ENCODE data around the gene MVB12B.

Gene MVB12B

DNA sequence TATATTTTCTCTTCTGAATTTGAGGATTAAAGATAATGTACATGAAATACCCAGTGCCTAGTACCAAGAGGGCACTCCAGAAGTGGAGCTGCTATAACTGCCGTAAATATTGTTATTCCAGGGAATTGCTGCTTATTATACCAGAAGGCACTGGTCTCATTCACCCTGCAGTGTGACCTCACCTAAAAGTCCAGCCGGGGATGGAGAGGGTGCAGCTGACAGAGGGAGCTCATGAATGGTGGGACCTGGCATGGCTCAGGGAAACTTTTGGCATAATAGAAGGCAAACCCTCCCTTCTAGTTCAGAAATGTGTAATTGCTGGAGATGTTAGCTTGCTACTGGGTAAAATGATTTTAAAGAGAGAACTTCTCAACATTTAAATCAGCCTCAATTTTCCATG, 108.5 kb downstream of the MVB12B start:
- DNase-seq: no peak

- no peak for DNase-seq
Measured at GRCh38 chr9:126435626-126436025, 109.0 kb downstream of the MVB12B start.

GRCh38 chr9:126436545-126437267, 110.1 kb downstream of the MVB12B start:
- no peak for DNase-seq

DNA sequence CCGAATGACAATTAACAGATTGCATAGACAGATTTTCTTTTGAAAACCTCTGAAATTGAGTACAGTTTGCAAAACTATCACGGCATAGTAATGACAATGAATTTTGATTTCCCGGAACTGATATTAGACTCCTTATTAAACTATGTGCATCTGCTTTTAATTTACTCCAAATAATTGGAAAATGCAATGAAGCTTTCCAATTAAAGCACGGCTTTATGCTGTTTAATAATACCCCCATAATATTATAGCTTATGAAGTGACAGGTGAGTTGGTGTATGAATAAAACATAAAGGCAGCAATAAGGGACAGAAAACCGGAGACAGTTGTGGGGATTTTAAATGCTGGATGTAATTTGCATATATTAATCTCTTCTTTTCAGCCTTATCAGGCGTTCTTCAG, 110.6 kb downstream of the MVB12B start:
- no peak for DNase-seq

DNA sequence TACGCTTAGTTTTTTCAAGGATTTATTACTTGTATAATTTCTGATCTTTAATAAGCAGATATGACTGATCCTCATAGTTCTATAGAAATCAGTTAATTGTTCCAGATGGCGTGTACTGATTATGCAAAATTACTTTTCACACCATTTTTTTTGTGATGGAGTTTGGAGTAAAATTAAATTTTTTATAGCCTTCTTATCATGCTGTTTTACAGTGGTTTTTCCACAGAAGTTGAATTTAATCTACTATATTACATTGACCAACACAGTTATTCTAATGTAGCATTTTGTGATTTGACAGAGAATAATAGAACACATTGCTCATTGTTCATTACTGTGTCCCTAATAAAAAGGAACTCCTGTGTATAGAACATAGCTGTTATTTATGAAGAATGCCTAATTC, 111.1 kb downstream of the MVB12B start:
- no peak for DNase-seq

DNA sequence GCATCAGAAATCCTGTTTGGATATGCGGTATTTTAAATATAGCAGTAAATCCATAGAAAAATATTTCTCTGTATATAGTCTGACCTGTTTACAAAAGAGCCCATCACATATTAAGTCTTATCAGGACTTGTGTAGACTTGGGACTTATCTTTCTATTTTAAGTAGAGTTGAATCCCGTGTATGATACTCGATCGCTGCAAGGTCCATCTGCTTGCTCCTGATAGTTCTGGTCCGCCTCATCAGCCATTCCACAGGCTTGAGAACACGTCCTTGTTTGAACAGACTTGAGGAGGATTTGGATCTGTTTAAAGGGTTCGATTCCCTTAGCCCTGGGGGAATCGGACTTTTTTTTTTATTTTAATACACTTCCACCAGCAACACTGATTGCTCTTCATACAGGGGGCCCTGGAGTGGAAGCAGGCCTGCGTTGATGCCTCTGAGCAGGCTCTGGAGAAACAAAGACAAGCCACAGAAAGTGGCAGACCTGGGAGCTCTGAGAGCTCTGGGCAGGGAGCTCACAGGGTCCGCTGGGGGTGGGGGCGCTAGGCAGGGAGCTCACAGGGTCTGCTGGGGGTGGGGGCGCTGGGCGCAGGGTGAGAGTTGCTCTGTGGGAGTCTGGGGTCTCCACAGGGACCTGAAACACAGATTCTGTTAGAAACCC, 112.2 kb downstream of the MVB12B start:
- no peak for DNase-seq

GRCh38 chr9:126439402-126439765, 112.8 kb downstream of the MVB12B start:
- DNase-seq: no peak

DNA sequence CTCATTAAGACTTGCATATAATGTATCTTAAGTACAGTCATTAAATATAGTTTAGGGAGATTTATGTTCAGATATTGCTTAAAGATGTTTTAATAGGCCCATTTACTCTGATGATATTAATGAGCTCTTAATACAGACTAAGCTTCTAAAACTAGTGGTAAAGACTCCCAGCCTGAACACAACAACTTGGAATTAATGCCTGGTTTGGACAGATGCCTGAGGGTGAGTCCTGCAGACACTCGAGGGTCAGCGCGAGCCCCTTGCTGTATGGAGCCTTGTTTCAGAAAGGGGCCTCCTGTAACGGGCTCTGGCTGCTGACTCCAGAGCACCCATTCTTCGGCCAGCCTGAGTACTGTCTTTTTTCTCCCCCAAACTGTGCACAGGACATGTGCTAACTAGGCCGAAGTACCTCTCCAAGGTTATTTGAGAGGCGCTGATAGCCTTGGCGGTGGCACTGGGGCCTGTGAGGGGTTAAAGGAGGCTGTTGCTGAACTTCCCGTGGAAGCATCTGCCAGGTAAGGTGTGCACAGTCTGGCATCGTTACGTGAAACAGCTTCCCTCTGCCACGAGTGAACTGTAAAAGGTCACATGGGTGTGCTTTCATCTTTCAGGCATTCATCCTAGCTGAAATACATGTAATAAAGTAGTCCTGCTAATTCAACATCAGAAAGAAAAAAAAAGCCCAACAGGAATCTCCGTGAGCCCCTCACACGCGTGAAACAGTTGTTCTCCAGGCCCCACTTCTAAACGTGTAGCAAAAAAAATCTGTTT, 113.4 kb downstream of the MVB12B start:
- DNase-seq: no peak

DNA sequence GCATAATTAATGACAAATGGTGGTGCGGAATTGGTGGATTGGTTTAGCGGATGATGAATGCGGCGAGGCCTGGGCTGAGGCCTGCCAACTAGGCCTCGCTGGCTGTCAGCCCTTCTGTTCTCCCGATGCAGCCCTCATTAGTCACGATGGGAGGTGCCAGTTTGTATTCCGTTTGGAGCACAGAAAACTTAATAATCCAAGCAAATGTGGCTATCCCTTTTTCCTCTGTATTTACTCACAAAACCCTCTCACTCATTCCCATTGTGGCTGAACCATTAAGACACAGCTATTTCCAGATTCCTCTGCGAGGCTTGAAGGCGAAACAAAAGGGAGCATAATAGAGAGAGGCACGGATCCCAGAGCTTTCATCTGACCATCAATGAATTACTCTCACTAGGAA, 114.3 kb downstream of the MVB12B start:
- no peak for DNase-seq

GRCh38 chr9:126442636-126443035, 116.0 kb downstream of the MVB12B start:
- no peak for DNase-seq

DNA sequence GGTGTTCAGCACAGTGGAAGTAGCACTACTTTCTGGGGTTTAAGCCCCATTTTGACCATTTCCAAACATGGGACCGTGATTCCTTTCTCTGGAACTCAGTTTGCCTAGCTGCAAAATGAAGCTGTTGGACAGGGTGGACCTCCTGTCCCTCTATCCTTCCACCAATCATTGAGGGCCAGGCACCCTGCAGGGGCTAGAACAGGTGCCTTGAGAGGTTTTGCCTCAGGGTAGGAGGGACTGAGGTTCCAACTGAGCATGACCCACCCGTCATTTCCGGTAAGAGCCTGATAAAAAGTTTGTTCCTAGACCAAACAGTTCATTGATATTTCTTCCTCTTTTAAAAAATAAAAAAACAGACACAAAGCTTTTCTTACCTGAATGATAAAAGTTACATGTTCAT, 116.5 kb downstream of the MVB12B start:
- no peak for DNase-seq

DNA sequence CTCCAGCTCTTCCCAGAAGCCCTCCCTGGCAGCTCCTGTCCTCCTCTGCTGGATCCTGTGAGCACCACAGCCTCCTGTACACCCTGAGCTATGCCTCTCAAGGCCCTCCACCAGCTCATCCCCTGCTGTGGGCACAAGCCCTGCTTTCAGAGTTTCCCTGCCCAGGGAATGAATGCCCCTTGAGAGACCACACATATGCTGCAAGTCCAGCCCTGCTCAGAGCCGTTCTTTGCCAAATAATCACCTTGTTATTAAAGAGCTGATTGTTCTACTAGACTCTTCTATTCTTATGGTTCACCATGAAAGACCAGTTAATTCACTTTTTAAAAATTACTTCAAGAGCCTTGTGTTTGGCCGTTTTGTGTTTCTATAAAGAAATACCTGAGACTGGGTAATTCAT, 121.5 kb downstream of the MVB12B start:
- no peak for DNase-seq

DNA sequence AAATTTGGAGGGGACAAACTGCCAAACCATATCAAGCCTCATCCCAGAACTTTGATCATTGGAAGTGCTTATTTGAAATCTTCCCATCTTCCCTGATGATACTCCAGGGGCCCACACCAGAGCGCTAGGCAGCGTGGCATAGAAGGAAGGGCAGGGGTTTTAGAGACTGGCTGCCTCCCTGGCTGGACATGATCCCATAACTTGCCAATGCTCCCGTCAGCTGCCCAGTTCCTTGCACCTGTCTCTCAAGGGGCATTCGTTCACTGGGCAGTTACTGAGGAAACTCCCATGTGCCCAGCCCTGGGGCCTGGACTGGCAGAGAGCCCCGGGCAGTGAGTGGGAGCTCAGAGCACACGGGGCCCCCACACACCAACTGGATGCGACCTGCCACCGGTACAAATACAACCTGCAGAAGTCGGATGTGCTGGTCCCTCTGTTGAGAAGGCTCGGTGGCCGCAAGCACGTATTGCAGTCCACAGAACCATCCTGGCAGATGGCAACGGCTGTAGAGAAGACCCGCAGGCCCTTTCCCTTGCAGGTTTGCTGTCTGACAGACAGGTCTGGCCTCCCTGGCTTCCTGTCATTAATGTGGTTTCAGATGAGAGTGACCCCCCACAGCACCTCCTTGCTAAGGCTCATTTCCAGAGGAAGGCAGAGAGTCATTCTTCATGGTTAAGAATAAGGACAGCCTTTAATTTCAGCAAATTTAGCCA, 122.4 kb downstream of the MVB12B start:
- no peak for DNase-seq

GRCh38 chr9:126449725-126450667, 123.4 kb downstream of the MVB12B start:
- DNase-seq: no peak

DNA sequence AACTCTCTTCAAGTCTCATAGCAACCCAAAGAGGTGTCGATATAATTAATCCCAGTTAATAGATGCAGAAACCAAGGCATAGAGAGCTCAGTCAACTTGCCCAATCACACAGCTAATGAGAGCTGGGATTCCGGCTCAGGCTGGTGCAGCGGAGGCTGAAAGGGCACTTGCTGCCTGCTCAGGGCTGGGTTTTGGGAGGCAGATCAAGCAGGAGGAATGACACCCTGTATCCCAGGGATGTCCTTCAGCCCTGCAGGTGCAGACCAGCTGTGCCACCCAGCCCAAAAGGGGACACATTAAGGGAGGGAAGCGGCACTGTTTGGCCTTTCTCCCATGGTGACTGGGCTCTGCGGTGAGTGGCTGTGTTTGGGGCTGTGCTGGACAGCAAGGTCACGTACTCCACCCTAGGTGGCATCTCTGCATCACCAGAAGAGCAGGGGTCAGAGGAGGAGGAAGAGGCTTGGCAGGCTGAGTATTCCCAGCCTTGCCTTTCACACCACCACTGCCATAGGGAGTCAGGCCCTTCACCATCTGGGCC, 124.1 kb downstream of the MVB12B start:
- DNase-seq: no peak

GRCh38 chr9:126451316-126451885, 124.8 kb downstream of the MVB12B start:
- DNase-seq: no peak

DNA sequence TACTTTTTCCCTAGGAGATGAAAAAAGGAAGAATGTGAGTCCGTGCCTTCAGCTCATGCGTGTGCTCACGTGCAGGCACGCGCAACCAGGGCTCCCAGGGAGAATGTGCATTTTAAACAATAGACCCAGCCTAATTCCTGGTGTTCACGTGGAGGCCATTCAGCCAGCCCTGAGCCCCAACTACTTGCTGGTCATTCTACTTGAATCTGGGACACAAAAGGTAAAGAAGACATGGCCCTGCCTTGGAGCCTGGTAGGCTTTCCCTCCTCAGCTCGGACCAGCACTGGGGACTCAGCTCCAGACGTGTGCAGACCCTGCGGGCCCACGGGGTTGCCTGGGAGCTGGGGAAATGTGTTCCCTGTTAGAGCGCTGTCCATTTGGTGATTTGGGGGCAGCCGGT, 125.5 kb downstream of the MVB12B start:
- DNase-seq: no peak

DNA sequence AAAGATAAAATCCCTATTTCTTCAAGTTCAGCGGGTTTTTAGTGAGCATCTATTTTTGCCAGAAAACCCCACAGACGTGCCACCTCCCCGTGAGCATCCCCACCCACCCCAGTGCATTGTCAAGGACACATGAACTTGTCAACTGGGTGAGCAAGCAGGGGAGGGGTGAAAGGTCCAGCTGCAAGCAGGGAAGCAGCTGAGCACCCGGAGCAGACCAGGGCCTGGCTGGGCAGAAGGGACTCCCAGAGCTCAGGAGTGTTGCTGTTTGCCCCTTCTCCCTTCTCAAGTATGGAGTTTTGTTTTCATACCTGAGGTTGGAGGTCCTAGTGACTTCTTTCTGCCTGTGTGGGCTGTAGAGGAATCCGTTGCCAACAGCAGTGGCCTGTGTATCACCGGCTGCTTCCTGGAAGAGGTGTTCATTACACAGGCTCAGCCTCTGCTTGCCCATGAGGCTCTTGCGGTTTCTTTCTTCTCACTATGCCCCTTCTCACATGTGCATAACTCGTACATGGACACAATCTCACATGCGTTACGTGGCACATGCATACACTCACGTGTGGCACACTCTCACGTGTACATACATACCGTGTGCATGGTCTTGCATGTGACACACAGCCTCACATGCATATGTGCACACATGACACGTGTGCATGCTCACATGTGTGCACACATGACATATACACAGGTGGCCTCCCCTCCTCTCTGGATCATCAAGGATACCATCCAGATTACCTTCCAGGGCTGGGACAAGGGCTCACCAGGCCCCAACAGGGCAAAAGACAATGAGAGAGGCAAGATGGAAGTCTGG, 126.7 kb downstream of the MVB12B start:
- DNase-seq: no peak

GRCh38 chr9:126454215-126454614, 127.6 kb downstream of the MVB12B start:
- no peak for DNase-seq

GRCh38 chr9:126454795-126455194, 128.2 kb downstream of the MVB12B start:
- no peak for DNase-seq
